GM21423 (cell line): ENCODE measurements around the gene PHF19.

ENCODE experiments used
- ATAC-seq: cut with Tn5 transposase; IDR thresholded peaks from one replicate; pipeline ENCODE4 v1.9.1; 2021; ENCODE audit warnings: mild to moderate bottlenecking, moderate library complexity; ENCODE audit not compliant: unreplicated experiment

The PHF19 gene

DNA sequence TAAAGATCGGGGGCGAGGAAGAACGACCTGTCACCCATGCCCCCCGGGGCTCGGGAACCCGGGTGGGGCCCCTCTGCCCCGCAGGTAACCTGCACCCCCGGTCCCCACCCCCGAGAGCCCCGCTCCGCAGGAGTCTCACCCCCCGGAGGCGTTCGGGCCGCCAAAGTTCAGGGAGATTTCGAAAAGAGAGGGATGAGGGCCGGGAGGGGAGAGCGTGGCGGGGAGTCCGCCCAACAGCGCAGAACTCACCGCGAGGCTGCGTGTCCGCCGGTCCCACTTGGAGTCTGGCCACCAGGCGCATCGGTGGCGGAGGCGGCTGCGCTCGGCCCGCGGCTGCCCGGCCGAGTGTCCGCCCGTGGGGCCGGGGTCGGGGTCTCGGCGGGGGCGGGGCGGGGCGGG is at the start of gene PHF19:
PHF19 (minus strand) TSS at position 347 of the 399 bp plus-strand sequence. CDS start 2,447 bp downstream, outside the sequence.
- peak; percentile 0 for ATAC-seq

GRCh38 chr9:120926397-120926928 is 49.5 kb upstream of the PHF19 start, which contains the start of gene TRAF1:
TSS of gene TRAF1 (minus strand) at chr9:120926796. CDS start at chr9:120926075, 721 bp downstream.
- peak; percentile 11 for ATAC-seq

GRCh38 chr9:120925535-120926396 is 48.8 kb upstream of the PHF19 start:
- peak; percentile 28 for ATAC-seq

DNA sequence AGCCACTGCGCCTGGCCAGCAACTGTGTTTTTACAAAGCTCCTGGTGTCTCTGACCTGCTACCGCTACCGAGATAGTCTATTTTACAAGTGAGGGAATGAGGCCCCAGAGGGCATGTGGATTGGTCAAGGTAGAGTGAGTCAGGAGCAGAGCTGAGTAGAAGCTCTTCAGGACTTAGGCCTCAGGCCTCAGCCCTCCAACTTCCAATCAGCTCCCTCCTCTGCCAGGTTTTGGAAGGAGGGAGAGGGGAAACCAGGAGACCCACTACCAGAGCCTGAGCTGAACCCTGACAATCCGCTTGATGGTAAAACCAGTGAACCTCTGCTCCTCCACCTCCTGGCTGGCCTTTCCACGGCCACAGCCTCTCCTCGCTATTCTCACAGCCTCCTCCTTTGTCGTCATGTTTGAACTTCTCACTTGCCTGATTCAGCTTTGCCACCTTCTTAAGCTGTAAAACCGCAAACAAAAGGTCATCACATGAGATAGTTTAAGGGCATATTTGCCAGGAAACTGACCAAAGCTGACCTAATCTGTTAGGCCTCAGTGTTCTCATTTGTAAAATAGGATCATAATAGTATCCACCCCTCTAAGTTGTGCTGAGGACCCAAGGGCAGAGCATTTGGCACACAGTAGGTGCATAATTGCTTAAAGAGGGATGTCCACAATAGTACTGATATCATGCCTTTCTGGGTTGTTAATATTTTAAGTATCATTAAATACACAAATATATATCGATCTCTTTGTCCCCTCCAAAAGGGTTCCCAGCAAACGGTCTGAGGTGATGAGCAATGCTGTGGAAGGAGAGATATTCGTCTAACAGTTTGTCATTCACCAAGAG is 47.9 kb upstream of the PHF19 start:
- ATAC-seq = no peak

- ATAC-seq = no peak
Observed at GRCh38 chr9:120923620-120924328, 46.8 kb upstream of the PHF19 start.

GRCh38 chr9:120922404-120923195 is 45.6 kb upstream of the PHF19 start:
- ATAC-seq = no peak

- no peak for ATAC-seq
Observed at GRCh38 chr9:120921661-120922181, 44.7 kb upstream of the PHF19 start.

GRCh38 chr9:120920806-120921178 is 43.8 kb upstream of the PHF19 start:
- peak; percentile 28 for ATAC-seq

- no peak for ATAC-seq
Observed at GRCh38 chr9:120919843-120920805, 43.1 kb upstream of the PHF19 start.

GRCh38 chr9:120918931-120919842 is 42.2 kb upstream of the PHF19 start:
- ATAC-seq = no peak

- ATAC-seq = no peak
Observed at GRCh38 chr9:120917929-120918762, 41.2 kb upstream of the PHF19 start.

GRCh38 chr9:120916991-120917880 is 40.2 kb upstream of the PHF19 start:
- ATAC-seq = no peak

DNA sequence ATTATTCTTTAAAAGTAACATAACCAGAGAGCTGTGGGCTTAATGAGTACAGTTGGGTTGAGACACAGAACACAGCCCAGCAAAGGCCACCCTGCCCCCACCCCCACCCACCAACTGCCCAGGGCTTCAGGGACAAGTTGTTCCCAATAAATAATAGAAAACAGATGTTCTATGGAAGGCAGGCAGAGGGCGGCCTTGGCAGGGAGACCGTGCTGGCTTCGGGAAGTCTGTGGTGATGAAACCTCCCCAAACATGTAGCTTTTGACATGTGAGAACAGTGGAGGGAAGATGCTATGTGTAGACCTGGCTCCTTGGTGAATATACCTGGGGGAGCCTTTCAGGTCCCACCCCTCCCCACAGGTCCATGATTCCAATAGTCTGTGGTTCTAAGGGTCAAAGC is 39.6 kb upstream of the PHF19 start:
- no peak for ATAC-seq

- ATAC-seq = no peak
Observed at GRCh38 chr9:120915854-120916470, 39.0 kb upstream of the PHF19 start.

- no peak for ATAC-seq
Observed at GRCh38 chr9:120914953-120915352, 38.0 kb upstream of the PHF19 start.
